Activated naive CD8-positive, alpha-beta T cell treated with anti-CD3 and anti-CD28 coated beads, Interleukin-2, amount 50 U/mL, for 24 hours (primary cell): ENCODE data around the gene POLR3G.
A peak's percentile ranks its signal among the peaks of the same experiment; 100 is the strongest.

Experiments used
- ATAC-seq: fragments of 150-1000 bp; cut with Tn5 transposase; one replicate; pipeline ENCODE4 v1.10.0; 2021
- DNase-seq: peaks from one replicate; pipeline ENCODE4 v3.0.0; 2021
- H3K27ac Mint-ChIP-seq: one replicate; pipeline ENCODE4 v1.8.0; 2021; ENCODE audit warnings: mild to moderate bottlenecking, mixed read lengths
- H3K27me3 Mint-ChIP-seq: one replicate; pipeline ENCODE4 v1.8.0; 2021; ENCODE audit warnings: mixed read lengths
- H3K36me3 Mint-ChIP-seq: one replicate; pipeline ENCODE4 v1.8.0; 2021; ENCODE audit warnings: low read depth, mixed read lengths
- H3K4me1 Mint-ChIP-seq: one replicate; pipeline ENCODE4 v1.8.0; 2021; ENCODE audit warnings: mixed read lengths
- H3K4me3 Mint-ChIP-seq: one replicate; pipeline ENCODE4 v1.8.0; 2021; ENCODE audit warnings: mild to moderate bottlenecking, moderate library complexity, mixed read lengths
- H3K9me3 Mint-ChIP-seq: one replicate; pipeline ENCODE4 v1.8.0; 2021; ENCODE audit warnings: mixed read lengths

POLR3G gene, protein sequence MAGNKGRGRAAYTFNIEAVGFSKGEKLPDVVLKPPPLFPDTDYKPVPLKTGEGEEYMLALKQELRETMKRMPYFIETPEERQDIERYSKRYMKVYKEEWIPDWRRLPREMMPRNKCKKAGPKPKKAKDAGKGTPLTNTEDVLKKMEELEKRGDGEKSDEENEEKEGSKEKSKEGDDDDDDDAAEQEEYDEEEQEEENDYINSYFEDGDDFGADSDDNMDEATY

DNA sequence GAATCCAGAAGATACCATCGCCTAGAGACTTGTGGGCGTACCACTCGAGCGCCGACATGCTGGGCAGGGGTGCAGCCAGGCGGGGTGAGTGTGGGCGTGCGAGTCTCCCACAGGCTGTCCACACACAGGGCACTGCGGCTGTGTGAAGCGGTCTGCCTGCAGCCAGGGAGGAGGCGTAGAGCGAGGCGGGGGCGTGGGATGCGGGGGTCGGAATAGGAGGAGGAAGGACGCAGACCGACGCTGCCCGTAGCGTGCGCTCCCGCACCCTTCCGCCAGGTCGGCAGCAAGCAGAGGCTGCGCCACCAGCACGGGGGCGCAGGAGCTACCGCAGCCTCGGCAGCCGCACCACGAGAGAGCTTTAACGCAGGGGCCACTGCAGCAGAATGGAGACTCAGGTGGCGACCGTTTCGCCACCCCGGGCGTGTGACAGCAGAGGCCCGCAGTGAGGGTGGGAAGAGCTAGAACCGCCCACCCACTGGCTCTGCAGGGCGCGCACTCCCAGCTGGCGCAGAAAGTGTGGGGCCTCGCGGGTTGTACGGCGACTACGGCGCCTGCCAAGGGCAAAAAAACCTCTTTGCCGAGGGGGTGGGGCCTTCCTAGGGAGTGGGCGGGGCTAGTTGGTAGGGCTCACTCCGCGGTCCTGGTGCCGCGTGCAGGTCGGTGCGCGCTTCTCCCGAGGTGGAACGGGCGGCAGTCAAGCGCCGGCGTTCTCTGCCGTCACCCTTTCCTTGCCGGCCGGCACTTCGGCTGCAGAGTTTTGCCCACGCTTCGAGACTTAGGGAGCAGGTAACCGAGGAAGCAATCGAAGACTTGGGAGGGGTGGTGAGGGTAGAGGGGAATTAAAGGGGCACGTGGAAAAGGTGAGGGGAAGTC is at the start of gene POLR3G, which contains the start of gene MBLAC2:
Gene POLR3G, plus strand, starts transcription at position 630 of the 873 bp plus-strand sequence. CDS start 10,704 bp downstream, outside the sequence.
Gene MBLAC2, minus strand, starts transcription at position 537 of the 873 bp plus-strand sequence. Its CDS starts 479 bp downstream, at position 58.
- H3K4me1 Mint-ChIP-seq: peaks cover 38% of the 10 kb centered on the region
- H3K36me3 Mint-ChIP-seq: peaks cover 32% of the 10 kb centered on the region
- H3K4me3 Mint-ChIP-seq: peak within 1 kb of the TSS; percentile 89
- H3K27ac Mint-ChIP-seq: peak within 1 kb of the TSS; percentile 87
- H3K9me3 Mint-ChIP-seq: peaks cover 11% of the 10 kb centered on the region
- DNase-seq (peak; percentile 93), ATAC-seq (peak; percentile 91)
- H3K27me3 Mint-ChIP-seq: no peaks in the 10 kb centered on the region

DNA sequence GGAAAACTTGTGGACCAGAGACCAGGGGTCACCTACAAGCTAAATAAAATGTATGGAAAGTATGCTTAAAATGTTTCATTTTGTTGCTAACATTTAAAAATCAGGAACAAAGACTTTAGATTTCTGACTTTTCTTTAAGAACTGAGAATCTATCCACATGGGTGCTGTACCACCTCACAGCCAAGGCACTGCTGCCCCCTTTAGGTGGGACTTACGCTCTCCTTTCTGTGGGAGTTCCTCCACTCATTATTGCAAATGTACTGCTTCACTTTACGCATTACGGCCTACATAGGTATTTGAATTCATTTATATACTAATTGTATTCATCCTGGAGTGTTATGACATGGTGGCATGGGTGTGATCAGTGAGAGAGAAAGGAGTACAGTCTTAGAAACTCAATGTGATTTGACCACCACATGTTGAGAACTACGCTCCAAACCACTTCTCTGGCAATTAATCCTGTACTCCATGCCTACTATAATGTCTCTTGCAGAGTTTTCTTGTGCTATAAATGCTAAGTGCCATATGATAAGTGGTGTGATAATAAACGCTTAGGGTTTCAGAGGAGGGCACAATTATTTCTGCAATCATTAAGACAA is 40.4 kb upstream of the POLR3G start:
- Mint-ChIP-seq H3K27me3 (peaks cover 5% of the 10 kb centered on the region), H3K27ac (no peak overlapping the region), H3K9me3 (no peaks in the 10 kb centered on the region), H3K4me3 (no peak overlapping the region), H3K36me3 (no peaks in the 10 kb centered on the region), H3K4me1 (no peaks in the 10 kb centered on the region)
- no peak for ATAC-seq
- DNase-seq: peak; percentile 52

DNA sequence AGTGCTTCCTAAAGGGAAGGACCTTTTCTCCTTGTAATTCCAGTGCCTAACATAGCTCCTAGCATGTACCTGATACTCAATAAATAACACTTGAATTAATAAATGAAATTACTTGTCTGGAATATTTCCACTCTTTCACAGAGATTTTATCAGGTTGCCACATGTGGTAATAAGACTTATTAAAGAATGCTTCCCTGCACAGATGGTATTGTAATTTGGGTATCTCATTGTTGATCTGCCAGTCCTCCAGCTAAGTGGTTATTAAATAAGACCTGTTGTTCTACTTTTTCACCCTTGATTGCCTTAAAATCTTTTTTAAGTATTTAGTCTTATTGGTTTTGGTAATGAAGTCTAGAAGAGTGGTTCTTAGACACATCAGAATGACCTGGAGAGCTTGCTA is 37.0 kb upstream of the POLR3G start:
- Mint-ChIP-seq H3K4me1 (peaks cover 10% of the 10 kb centered on the region), H3K36me3 (no peaks in the 10 kb centered on the region), H3K9me3 (no peaks in the 10 kb centered on the region), H3K27me3 (peaks cover 3% of the 10 kb centered on the region), H3K4me3 (no peak overlapping the region), H3K27ac (no peak overlapping the region)
- DNase-seq (no peak), ATAC-seq (no peak)

DNA sequence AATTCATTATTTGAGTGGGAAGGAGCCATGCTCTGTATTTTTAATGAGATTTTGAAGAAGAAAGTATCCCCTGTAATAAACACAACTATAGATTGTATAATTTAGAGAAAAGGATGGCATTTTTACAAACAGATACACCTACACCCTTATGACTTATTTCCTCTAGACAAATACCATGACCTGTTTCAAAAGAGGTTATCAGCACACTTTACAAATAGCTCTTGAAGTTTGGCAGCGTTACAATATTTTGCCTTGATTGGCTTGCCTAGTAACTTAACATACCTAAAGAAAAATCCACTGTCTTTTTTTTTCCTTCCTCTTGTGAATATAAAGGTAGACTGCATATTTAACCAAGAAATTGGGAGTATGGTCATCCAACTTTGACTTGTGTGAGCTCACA is 36.6 kb upstream of the POLR3G start:
- no peaks in the 10 kb centered on the region for H3K36me3 Mint-ChIP-seq
- H3K27me3 Mint-ChIP-seq: peaks cover 3% of the 10 kb centered on the region
- H3K9me3 Mint-ChIP-seq: no peaks in the 10 kb centered on the region
- H3K4me1 Mint-ChIP-seq: peaks cover 10% of the 10 kb centered on the region
- no peak for DNase-seq
- no peak overlapping the region for H3K4me3 Mint-ChIP-seq
- H3K27ac Mint-ChIP-seq: no peak overlapping the region
- no peak for ATAC-seq

DNA sequence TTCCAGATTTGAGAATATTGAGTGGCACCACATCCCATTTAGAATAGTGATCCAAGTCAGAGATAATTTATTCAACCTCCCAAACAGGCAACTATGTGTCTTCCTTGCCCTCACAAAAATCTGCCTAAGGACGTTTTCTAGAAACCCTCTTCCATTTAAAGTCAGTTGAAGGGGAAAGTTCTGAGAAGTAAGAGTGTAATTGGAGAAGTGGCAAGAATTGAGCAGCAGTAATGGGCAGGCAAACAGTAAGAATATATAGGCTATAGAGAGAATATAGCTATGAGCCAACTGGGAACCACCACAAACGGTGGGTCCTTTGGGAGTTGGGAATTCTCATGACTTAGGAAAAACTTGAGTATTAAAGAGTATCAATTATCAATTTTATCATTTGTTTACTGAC is 34.0 kb upstream of the POLR3G start:
- no peaks in the 10 kb centered on the region for H3K36me3 Mint-ChIP-seq
- no peak overlapping the region for H3K4me3 Mint-ChIP-seq
- H3K4me1 Mint-ChIP-seq: peaks cover 10% of the 10 kb centered on the region
- DNase-seq (no peak), ATAC-seq (no peak)
- H3K27me3 Mint-ChIP-seq: peaks cover 3% of the 10 kb centered on the region
- no peak overlapping the region for H3K27ac Mint-ChIP-seq
- no peaks in the 10 kb centered on the region for H3K9me3 Mint-ChIP-seq

DNA sequence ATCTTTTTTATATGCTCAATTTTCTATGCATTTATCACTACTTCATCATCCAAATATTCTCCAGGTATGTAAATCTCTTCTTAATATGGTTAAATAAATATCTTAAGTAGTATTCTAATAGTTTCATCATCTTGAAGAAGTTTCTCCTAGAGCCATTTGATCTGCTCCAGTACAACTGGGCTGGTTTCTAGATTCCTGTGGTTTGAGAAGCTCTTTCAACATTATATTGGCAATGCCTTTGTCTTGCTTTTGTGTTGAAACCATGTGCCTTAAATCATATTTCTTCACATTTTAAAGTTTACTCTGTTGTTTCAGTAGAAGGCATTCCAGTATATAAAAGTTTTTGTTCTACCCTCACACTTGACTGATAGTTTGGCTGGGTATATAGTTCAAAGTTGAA is 27.7 kb upstream of the POLR3G start:
- no peaks in the 10 kb centered on the region for H3K36me3 Mint-ChIP-seq
- no peak overlapping the region for H3K4me3 Mint-ChIP-seq
- no peaks in the 10 kb centered on the region for H3K4me1 Mint-ChIP-seq
- H3K27me3 Mint-ChIP-seq: no peaks in the 10 kb centered on the region
- DNase-seq: no peak
- ATAC-seq: no peak
- no peaks in the 10 kb centered on the region for H3K9me3 Mint-ChIP-seq
- H3K27ac Mint-ChIP-seq: no peak overlapping the region

DNA sequence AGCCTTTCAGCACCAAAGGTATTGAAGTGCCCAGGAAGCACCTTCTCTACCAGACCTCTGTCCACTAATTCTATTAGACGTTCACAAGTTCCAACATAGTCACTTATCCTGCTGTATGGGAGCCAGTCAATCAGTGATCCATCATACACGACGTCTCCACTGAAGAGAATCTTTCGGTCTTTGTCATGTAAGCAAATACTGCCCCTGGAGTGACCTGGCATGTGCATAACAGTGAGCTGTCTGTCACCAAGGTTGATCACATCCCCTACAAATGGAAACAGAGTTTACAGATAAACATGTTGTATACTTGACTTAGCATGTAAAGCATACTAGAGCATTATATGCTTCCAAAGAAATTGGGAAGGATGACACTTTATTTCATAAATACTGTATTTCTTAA is 13.4 kb upstream of the POLR3G start:
- Mint-ChIP-seq H3K4me1 (no peaks in the 10 kb centered on the region), H3K27me3 (no peaks in the 10 kb centered on the region), H3K4me3 (no peak overlapping the region), H3K36me3 (peaks cover 2% of the 10 kb centered on the region), H3K9me3 (no peaks in the 10 kb centered on the region), H3K27ac (no peak overlapping the region)
- DNase-seq (no peak), ATAC-seq (no peak)

DNA sequence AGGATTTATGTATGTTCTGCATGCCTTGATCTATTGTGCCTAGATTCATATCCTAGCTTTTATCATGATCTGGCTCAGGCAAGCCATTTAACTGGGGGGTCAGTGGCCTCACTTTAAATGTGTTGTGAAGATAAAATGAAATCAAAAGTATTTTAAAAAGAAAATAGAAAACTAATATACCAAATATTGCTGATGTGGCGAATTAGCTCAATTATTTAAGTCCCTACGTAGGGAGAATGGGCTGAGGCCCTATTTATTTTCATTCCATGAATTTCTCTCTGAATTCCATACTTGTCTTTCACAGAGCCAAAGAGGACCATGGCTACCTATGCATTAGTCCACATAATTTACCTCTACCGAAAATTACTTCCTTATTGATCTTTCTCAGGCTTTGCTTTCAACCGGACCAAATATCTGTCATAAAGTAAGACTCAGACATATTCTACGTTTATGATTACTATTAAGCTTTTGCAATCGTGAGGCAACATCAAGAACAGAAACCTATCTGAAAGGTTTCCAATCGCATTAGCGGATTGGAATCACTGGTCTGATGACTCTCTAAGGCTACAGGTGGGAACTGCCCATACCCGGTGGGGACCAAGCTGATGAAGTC is 1.8 kb upstream of the POLR3G start:
- DNase-seq (no peak), ATAC-seq (no peak)
- H3K9me3 Mint-ChIP-seq: peaks cover 23% of the 10 kb centered on the region
- H3K27me3 Mint-ChIP-seq: no peaks in the 10 kb centered on the region
- H3K27ac Mint-ChIP-seq: peak overlapping the region; percentile 87
- H3K4me1 Mint-ChIP-seq: peaks cover 38% of the 10 kb centered on the region
- peaks cover 42% of the 10 kb centered on the region for H3K36me3 Mint-ChIP-seq
- peak overlapping the region; percentile 89 for H3K4me3 Mint-ChIP-seq

DNA sequence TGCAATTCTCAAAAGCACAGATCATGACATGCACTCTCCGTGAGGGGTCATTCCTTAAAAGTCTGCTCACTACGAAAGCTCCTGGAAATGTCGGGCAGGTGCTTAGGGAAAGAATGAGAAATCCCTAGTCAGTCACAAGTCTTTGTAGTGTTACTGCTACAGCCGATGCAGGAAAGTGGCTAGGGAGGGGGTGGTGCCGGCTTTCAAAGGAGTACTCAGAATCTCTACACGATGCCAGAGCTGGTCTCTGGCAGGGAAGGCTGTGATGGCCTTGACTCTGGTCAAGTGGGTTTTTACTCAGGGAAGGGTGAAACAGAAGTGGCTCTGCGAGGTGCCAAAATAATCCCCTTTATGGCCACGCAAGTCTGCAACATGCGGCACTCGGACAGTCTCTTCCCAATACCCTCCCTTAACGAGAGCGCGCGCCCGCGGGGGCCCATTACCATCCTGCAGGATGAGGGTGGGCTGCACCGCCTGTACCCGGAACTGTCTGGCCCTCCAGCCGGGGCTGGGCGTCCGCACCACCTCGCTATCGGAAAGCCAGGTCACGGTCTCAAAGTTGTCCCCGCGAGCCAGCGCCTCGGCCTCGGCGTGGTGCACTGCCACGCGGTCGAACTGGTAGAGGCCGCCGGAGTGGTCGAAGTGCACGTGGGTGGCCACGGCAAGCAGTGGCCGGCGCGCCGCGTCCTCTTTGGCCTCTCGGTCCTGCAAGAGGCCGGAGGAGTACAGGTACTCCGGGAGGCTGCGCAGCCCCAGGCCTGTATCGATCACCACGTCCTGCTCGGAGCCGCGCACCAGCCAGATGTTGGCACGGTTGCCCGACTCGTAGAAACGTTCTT is 1.0 kb upstream of the POLR3G start:
- Mint-ChIP-seq H3K9me3 (peaks cover 16% of the 10 kb centered on the region), H3K27me3 (no peaks in the 10 kb centered on the region)

DNA sequence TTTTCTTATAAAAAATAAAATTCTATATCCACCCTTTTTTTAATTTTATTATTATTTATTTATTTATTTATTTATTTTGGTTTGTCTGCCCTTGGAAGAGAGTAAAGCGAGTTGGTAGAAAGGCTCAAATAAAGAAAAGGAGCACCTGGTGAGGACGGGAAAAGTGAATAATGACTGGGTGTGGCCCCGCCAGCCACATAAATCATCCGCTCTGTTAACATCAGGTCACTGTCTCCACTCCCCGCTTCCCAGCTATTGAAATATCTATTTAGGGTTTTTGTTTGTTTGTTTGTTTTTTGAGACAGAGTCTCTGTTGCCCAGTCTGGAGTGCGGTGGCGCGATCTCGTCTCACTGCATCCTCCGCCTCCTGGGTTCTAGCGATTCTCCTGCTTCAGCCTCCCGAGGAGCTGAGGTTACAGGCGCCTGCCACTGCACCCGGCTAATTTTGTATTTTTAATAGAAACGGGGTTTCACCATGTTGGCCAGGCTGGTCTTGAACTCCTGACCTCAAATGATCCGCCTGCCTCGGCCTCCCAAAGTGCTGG is 844 bp downstream of the POLR3G start:
- Mint-ChIP-seq H3K4me3 (peak overlapping the region; percentile 89), H3K4me1 (peaks cover 36% of the 10 kb centered on the region), H3K36me3 (peaks cover 23% of the 10 kb centered on the region), H3K27ac (peak overlapping the region; percentile 87), H3K27me3 (no peaks in the 10 kb centered on the region), H3K9me3 (peaks cover 5% of the 10 kb centered on the region)
- DNase-seq (no peak), ATAC-seq (no peak)

More for the DNA sequence above, 1.0 kb upstream of the POLR3G start:
- Mint-ChIP-seq H3K27ac (peak overlapping the region; percentile 87), H3K4me1 (peaks cover 38% of the 10 kb centered on the region), H3K4me3 (peak overlapping the region; percentile 89), H3K36me3 (peaks cover 40% of the 10 kb centered on the region)
- ATAC-seq (peak; percentile 2), DNase-seq (peak; percentile 27)

DNA sequence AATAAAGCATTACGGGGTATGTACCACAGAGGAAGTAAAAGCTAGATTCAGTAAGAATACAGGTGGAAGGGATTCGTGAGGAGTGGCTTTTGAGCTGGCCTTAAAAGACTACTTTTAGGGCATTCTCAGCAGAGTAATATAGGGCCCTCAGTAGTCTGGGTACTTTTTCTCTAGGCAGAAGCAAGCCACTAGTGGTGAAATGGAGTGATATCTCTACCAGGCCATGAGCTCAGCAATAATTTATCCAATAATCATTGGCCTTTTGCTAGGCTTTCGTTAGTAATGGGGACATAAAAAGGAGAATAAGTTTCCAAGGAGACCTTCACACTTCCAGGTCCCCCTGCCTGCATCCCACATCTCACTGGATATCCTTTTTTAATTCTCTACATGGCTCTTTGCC is 1.7 kb downstream of the POLR3G start:
- no peak for DNase-seq
- no peak overlapping the region for H3K27ac Mint-ChIP-seq
- no peaks in the 10 kb centered on the region for H3K27me3 Mint-ChIP-seq
- ATAC-seq: no peak
- no peaks in the 10 kb centered on the region for H3K9me3 Mint-ChIP-seq
- H3K36me3 Mint-ChIP-seq: peaks cover 17% of the 10 kb centered on the region
- H3K4me3 Mint-ChIP-seq: peak overlapping the region; percentile 89
- peaks cover 35% of the 10 kb centered on the region for H3K4me1 Mint-ChIP-seq

DNA sequence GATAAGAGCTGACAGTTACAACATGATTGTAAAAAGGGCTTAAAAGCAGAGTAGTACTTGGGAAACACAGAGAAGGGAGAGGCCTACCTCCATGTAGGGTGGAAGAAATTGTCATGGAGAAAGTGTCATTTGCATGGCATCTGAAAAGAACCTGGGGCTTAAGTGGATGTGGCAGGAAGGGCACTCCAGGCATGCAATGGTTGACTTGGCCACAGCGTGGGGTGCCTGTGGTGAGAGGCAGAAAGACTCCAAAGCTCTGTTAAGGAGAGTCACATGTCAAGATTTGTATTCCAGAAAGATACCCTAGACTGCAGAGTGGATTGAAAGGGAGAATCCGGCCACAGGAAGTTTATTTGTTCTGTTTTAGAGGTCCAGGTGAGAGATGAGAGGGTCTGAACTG is 2.4 kb downstream of the POLR3G start:
- no peak for DNase-seq
- Mint-ChIP-seq H3K36me3 (peaks cover 18% of the 10 kb centered on the region), H3K4me3 (no peak overlapping the region), H3K27me3 (no peaks in the 10 kb centered on the region), H3K27ac (no peak overlapping the region), H3K4me1 (peaks cover 33% of the 10 kb centered on the region), H3K9me3 (no peaks in the 10 kb centered on the region)
- no peak for ATAC-seq

DNA sequence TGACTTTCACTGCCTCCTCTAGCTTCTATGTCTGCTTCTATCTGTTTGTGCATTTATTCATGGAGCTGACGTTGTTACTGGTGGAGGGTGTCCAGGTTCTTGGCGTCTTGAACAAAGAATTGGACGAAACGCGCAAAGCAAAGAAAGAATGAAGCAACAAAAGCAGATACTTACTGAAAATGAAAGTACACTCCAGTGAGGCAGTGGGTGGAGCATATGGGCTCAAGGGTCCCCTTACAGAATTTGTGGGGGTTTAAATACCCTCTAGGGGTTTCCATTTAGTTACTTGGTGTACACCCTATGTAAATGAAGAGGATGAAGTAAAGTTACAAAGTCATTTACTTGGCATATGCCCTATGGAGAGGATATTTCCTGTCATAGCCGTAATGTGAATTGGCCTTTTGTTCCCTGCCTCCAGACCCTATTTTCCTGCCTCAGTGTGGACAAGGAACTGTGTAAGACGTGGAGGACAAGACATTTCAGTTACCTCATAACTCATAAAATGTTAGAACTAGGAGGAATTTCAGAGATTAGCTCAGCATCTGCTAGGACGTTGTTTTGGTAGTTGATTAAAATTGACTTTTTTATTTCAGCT is 3.1 kb downstream of the POLR3G start:
- no peaks in the 10 kb centered on the region for H3K27me3 Mint-ChIP-seq
- H3K9me3 Mint-ChIP-seq: no peaks in the 10 kb centered on the region
- DNase-seq (no peak), ATAC-seq (no peak)
- H3K36me3 Mint-ChIP-seq: peaks cover 21% of the 10 kb centered on the region
- H3K4me3 Mint-ChIP-seq: no peak overlapping the region
- H3K4me1 Mint-ChIP-seq: peaks cover 29% of the 10 kb centered on the region
- no peak overlapping the region for H3K27ac Mint-ChIP-seq
